GM18909 (cell line): Measurements from ENCODE around the gene PTPRB.
"Not testable (repeated sequence)": the region's sequence is repeated elsewhere in the genome, so short reads cannot be mapped to it uniquely, and the experiment has no call there.

Experiments used
- ATAC-seq: cut with Tn5 transposase; IDR thresholded peaks from one replicate; pipeline ENCODE4 v1.9.1; 2021; ENCODE audit warnings: mild to moderate bottlenecking; ENCODE audit not compliant: unreplicated experiment, poor library complexity

The PTPRB gene

GRCh38 chr12:70553391-70553859 lies 83.8 kb downstream of the PTPRB start:
- ATAC-seq = no peak

GRCh38 chr12:70551731-70552130 lies 85.5 kb downstream of the PTPRB start:
- no peak for ATAC-seq

GRCh38 chr12:70550180-70550577 lies 87.0 kb downstream of the PTPRB start:
- ATAC-seq = no peak

GRCh38 chr12:70549340-70550179 lies 87.7 kb downstream of the PTPRB start:
- ATAC-seq = no peak

- no peak for ATAC-seq
These were observed 93.8 kb downstream of the PTPRB start for GRCh38 chr12:70543444-70543843.

GRCh38 chr12:70540996-70541395 lies 96.2 kb downstream of the PTPRB start:
- no peak for ATAC-seq

- ATAC-seq = no peak
These were observed 100.6 kb downstream of the PTPRB start for GRCh38 chr12:70536650-70537049.

- no peak for ATAC-seq
These were observed 101.3 kb downstream of the PTPRB start for GRCh38 chr12:70535896-70536374.

- no peak for ATAC-seq
These were observed 102.8 kb downstream of the PTPRB start for GRCh38 chr12:70534466-70534865.

- ATAC-seq = no peak
These were observed 107.6 kb downstream of the PTPRB start for GRCh38 chr12:70529647-70530046.

GRCh38 chr12:70520847-70521246 lies 116.4 kb downstream of the PTPRB start:
- no peak for ATAC-seq

GRCh38 chr12:70513426-70513825 lies 123.8 kb downstream of the PTPRB start:
- no peak for ATAC-seq

GRCh38 chr12:70508178-70508577 lies 129.1 kb downstream of the PTPRB start:
- no peak for ATAC-seq

- ATAC-seq = no peak
These were observed 129.8 kb downstream of the PTPRB start for GRCh38 chr12:70507442-70507841.

GRCh38 chr12:70497508-70497907 lies 139.7 kb downstream of the PTPRB start:
- ATAC-seq = no peak

- not testable (repeated sequence) for ATAC-seq
These were observed 144.3 kb downstream of the PTPRB start for GRCh38 chr12:70492904-70493303.

GRCh38 chr12:70490928-70491327 lies 146.3 kb downstream of the PTPRB start:
- ATAC-seq = not testable (repeated sequence)

GRCh38 chr12:70487440-70487839 lies 149.8 kb downstream of the PTPRB start:
- peak; percentile 68 for ATAC-seq

GRCh38 chr12:70486588-70486987 lies 150.6 kb downstream of the PTPRB start:
- ATAC-seq = no peak

GRCh38 chr12:70485704-70486103 lies 151.5 kb downstream of the PTPRB start:
- no peak for ATAC-seq

GRCh38 chr12:70484464-70484863 lies 152.8 kb downstream of the PTPRB start:
- no peak for ATAC-seq

- no peak for ATAC-seq
These were observed 154.5 kb downstream of the PTPRB start for GRCh38 chr12:70482764-70483163.
